HG03097 (cell line): ENCODE results near the gene KANSL1.
"Not testable (repeated sequence)": the region's sequence is repeated elsewhere in the genome, so short reads cannot be mapped to it uniquely, and the experiment has no call there.

Source experiments
- ATAC-seq: cut with Tn5 transposase; IDR thresholded peaks from one replicate; pipeline ENCODE4 v1.9.1; 2021; ENCODE audit not compliant: unreplicated experiment, low FRiP score

The KANSL1 gene

GRCh38 chr17:46120537-46120936, 72.7 kb downstream of the KANSL1 start:
- no peak for ATAC-seq

DNA sequence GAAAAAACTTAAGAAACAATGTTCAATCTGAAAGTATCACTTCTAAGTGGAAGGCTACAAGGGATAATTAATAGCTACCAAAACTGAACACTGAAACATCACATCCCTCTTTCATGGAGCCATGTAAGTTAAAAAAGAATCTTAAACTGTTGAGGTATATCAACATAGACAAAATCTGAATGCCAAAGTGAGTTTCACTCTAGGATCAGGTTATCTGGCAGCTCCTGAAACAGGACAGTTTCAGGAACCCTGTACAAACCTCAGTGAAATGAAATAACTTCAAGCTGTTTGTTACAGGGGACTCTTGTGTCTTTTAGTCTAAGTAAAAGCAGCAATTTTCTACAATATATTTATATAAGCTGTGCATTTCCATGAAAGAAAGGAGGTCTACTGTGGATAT, 73.2 kb downstream of the KANSL1 start:
- ATAC-seq: no peak

GRCh38 chr17:46118964-46119363, 74.3 kb downstream of the KANSL1 start:
- no peak for ATAC-seq

GRCh38 chr17:46117850-46118696, 75.2 kb downstream of the KANSL1 start:
- ATAC-seq: no peak

- ATAC-seq: no peak
Measured at GRCh38 chr17:46117117-46117516, 76.1 kb downstream of the KANSL1 start.

DNA sequence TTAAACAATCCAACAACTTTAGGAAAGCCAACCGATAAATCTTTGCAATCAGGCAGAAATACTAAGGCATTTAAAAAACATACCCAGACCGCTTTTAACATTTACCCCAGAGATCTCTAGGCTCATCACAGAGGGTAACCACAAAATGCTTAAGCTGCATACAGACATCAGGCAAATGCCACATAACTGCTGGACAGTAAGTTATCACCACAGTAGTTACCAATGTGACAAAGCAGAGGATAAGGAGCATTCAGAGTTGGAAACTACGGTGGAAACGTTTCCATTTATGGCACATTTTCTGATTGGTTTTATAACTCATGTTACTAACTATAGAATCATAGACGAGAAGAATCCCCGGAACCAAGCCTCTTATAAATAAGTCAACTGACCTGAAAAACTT, 77.5 kb downstream of the KANSL1 start:
- no peak for ATAC-seq

DNA sequence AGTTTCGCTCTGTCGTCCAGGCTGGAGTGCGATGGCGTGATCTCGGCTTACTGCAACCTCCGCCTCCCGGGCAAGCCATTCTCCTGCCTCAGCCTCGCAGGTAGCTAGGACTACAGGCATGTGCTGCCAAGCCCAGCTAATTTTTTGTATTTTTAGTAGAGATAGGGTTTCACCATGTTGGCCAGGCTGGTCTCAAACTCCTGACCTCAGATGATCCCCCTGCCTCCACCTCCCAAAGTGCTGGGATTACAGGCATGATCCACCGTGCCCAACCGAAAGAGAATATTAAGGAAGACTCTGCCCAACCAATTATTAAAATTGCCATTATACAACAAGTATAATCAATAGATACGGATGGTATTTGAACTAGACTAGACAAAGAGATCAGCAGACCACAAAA, 82.0 kb downstream of the KANSL1 start:
- not testable (repeated sequence) for ATAC-seq

DNA sequence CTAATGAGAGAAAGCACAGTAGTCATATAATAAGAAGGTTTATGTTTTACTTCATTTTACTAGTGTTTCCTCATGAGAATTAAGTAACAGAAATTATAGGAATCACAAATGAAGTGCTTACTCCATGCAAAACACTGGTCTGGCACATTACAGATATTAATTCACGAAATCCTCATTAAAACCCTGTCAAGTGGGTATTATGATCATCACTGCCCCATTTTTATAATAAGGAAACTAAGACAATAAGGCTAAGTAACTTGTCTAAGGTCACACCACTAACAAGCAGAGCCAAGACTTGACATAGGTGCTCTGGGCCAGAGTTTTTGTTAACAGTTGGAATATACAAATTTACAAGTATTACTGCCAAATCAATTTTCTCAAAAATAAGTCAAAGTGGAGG, 83.0 kb downstream of the KANSL1 start:
- ATAC-seq: no peak

DNA sequence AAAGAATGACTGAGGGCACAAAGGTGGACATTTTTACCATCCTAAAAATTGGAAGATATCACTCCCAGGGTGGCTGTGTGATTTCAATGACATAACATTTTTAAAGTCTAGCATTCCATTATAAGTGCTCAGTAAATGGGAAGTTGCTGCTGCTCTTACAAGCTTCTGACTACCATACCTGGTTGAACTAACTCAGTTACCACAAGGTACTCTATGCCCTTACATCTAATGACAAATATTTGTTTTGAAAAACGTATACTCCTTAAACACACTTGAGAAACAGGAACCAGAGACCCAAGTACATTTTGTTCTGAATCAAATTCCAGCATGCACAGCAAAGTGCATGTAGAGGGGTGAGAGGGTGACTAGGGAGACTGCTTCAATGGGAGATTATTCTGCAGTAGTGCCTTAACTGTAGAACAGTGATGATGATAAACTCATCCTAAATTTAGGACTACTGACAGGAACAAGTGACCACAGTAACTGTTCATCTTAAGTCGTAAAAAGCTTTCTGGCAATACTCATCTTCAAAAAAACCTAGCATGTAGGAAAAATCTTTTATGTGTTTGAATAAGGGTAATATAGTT, 83.5 kb downstream of the KANSL1 start:
- no peak for ATAC-seq

- no peak for ATAC-seq
Measured at GRCh38 chr17:46108550-46109110, 84.6 kb downstream of the KANSL1 start.

DNA sequence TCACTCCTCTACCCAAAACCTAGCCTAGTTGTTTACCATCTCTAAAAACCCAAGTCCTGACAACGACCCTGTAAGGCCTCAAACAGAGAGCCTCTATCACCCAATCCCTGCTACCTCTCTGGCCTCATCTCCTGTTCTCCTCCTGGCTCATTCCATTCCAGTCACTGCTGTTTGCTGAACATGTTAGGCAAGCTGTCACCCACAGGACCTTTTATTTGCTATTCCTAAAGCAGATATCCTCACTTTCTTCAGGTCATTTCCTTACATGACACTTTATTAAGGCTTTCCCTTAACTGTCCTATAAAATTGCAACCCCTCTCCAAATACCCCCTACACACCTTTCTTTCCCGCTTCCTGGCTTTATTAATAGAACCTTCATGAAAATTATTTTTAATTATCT, 85.1 kb downstream of the KANSL1 start:
- no peak for ATAC-seq

DNA sequence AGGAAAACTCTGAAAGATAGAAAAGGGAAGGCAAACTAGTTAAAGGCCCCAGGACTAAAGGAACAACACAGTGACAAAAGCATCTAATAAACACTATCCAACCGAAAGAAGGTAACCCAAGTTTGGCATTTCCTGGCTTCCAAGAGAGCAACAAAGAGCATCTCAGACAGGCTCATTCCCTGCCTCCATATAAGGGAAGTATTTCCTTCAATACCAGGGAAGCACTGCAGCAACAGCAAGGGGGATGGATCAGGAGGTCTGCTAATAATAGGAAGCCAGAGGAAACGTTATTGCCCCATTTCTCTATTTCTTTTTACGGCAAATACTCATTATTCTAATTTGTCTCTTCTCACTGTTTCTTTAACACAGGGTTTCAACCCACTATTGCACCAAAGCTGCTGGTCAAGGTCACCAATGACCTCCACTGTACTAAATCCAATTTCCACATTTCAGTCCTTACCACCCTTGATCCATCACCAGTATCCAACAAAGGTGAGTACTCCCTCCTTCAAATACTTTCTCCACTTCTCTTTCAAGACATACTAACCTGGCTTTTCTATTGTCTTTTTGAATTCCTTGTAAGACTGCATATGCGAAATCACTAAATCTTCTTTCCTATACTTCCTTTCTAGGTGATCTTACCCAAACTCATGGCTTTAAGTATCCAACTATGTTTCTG, 86.1 kb downstream of the KANSL1 start:
- ATAC-seq: no peak

DNA sequence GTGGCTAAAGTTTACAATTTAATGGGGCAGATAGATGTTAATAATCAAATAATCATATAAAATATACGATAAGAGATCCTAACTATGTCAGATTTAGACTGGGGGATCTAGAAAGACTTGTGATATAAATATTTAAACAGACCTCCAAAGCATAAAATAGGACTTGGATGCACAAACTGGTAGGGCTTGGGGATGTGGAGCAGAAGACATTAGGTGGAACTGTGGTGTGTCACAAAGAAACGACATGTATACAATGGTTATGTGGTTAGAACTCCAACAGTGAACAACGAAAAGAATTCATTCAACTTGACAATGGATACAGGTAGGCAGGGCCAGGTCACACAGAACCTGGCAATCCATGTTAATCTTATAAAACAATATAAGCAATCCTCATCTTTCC, 90.4 kb downstream of the KANSL1 start:
- ATAC-seq: not testable (repeated sequence)

- not testable (repeated sequence) for ATAC-seq
Measured at GRCh38 chr17:46101785-46102617, 91.2 kb downstream of the KANSL1 start.

- no peak for ATAC-seq
Measured at GRCh38 chr17:46100590-46100989, 92.6 kb downstream of the KANSL1 start.

GRCh38 chr17:46099865-46100264, 93.4 kb downstream of the KANSL1 start:
- ATAC-seq: no peak

- ATAC-seq: no peak
Measured at GRCh38 chr17:46097497-46097896, 95.7 kb downstream of the KANSL1 start.

DNA sequence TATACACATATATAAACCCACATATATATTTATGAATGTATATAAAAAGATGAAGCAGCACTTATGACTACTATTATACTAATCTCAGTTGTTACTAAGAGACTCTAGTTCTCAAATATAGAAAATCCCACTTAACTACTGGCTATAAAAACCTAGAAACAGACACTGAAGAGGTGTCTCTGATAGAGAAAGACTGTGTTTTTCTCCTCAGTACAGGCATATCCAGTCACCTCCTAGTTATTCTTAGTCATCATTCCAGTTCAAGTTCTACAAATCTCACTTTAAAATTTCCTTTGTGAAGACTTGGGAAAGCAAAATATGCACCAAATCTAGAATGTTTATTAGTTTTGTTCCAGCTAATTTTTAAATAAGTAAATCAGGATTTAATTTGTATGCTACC, 100.2 kb downstream of the KANSL1 start:
- ATAC-seq: no peak

GRCh38 chr17:46090871-46091270, 102.4 kb downstream of the KANSL1 start:
- no peak for ATAC-seq

DNA sequence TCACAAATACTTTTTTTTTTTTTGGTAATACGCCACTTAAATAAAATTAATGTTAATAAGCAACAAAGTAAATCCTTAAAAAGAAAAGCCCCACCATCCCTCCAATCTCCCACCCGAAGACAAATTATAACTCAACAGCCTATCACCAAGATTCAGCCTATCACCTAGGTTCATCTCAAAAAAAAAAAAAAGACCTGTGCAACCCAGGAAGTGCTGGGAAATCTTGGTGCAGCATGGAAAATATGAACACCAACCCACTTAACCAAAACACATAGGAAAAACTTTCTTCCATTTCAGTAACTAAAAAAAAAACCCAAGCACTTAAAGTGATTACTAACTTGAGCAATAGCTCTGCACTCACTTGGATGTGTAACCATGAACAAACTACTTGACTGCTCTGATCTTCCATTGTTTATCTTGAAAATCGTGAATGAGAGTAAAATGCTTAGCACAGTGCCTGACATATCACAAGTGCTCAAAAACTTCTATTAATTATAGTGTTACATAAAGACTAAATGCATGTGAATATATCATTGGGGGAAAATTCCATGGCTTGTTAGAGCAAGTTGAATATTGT, 103.8 kb downstream of the KANSL1 start:
- ATAC-seq: no peak
